D341Med (cell line): ENCODE data around the gene AQP1.

ENCODE experiments used
- DNase-seq: peaks from one replicate; pipeline ENCODE4 v3.0.0; 2012; ENCODE audit warnings: low spot score

Gene AQP1

DNA sequence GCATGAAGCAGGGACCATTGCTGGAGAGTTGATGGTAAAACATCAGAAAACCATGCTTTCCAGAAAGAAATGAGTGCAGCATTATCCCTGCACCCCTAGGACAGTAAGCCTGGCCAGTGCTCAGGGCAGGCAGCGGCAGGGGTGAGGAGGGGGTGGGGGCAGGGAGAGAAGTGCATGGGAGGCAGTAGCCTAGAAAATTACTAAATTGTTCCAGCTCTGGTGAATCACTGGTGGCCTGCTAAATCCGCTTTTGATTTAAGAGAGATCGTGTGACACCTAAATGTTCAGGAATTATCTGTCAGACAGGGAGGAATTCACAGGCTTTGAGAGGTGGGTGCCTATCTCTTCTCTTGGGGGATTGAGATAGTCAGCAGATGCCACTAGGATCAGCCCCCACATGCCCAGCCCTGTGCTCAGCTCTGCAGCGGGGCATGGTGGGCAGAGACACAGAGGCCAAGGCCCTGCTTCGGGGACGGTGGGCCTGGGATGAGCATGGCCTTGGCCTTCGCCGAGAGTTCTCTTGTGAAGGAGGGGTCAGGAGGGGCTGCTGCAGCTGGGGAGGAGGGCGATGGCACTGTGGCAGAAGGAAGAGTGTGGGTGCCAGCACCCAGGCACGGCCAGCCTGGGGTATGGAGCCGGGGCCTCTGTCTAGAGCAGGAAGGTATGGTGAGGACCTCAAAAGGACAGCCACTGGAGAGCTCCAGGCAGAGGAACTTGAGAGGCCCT is 5.0 kb upstream of the AQP1 start:
- DNase-seq = no peak

DNA sequence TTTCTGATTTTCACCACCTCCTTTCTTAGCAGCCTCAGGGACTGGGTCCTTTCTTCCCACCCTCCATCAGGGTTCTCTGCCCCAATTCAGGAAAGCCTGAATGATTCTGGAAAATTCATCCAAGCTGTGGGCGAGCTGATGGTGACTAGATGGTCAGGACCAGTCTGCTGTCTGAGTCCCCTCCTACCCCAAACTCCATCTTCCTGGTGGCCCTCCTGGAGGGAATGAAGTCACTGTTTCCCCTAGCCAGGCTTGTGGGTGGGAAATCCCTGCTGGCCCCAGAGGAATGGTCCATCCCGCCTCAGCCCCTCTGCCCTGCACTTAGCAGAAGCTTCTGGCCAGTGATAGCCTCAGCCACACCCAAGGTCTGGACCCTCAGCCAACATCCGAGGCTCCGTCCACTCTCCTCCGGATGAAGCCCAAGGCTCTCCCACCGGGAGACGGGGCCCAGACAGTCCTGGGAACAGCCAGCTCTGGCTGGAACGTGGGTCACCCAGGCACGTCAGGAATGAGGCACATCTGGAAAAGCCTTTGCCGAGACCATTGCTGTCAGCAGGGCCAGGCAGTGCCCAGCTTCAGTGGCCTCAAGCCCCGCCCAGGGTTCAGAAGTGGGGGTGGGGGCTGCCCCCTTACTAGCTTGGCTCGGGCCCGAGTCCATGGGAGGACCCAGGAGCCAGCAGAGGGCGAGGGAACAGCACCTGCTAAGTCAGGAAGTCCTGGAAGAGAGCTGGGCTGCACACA is 4.0 kb upstream of the AQP1 start:
- no peak for DNase-seq

DNA sequence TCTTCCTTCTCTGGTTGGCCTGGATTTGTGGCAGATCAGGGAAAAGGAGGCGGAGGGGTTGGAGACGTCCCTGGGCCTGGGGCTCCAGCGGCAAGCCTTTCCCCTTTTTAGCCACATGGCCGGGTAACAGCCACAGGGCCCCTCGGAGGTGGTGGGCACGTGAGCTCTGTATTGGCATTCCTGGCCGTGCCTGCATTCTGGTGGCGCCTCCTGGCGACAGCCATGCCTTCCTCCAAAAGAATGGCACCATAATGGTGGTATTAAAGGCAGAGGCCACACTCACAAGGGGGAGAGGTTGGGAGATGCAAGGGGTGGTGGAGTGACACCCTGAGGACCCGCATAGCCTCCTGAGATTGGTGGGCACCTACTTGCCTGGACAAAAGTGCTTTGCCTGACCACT is 3.0 kb upstream of the AQP1 start:
- DNase-seq = no peak

GRCh38 chr7:30909431-30909830 is 2.2 kb upstream of the AQP1 start:
- no peak for DNase-seq

- DNase-seq = no peak
Measured at GRCh38 chr7:30910411-30911073, 1.1 kb upstream of the AQP1 start.

- DNase-seq = no peak
Measured at GRCh38 chr7:30911133-30911532, 520 bp upstream of the AQP1 start.

GRCh38 chr7:30912021-30912730 is 523 bp downstream of the AQP1 start:
- DNase-seq = no peak

- no peak for DNase-seq
Measured at GRCh38 chr7:30912731-30912985, 1.0 kb downstream of the AQP1 start.

DNA sequence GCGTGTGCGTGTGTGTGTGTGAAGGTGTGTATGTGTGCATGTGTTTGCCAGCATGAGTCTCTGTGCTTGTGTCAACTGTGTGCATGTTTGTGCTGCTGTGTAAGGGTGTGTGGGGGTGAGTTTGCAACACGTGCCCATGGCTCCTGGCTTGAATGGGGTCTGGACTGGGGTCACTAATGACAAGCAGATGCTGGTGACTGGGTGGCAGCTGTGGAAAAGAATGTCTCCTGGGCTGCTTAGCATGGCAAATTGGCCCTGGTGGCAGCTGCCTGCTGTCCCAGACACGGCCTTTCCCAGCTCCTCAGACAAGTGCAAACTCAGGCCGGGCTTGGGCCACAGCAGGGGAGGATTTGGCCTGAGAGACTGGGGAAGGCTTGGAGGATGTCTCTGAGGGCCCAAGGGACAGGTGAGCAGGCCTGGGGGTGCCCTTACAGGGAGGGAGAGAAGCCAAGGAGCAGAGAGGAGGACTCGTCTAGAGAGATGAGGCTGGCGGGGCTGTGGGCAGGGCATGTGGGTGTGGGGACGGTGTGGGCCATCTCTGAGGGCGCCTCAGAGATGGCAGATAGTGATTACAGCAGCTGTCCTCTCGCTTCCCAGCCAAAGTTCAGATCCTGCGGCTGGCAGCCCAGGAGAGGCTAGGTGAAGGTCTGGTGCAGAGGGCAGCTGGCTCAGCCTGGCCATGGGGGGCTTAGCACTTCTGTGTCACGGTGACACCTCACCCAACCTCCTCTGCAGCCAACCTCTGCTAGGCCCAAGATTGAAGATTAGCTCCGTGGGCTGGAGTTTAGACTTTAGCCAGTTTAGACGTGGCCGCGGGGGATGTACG is 1.5 kb downstream of the AQP1 start:
- DNase-seq = no peak

GRCh38 chr7:30913821-30914515 is 2.3 kb downstream of the AQP1 start:
- DNase-seq = no peak

DNA sequence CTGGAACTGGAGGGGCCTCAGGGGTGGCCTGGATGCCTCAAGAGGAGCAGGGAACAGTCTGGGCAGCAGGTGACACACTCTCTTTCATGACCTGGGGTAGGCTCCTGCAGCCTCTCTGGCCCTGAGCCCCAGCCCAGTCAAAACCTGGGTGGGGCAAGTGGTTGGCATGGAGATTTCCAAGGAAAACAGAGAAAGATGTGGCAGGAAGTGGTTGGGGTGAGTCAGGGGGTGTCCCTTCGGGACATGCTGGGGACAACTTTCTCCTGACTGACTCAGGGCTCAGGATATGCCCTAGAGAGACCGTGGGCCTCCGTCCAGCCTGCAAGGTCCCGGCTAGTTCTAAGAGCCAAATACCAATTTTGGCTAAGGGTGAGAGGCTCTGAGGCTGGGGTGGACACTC is 2.9 kb downstream of the AQP1 start:
- DNase-seq = no peak

- no peak for DNase-seq
Measured at GRCh38 chr7:30915005-30915601, 3.5 kb downstream of the AQP1 start.

DNA sequence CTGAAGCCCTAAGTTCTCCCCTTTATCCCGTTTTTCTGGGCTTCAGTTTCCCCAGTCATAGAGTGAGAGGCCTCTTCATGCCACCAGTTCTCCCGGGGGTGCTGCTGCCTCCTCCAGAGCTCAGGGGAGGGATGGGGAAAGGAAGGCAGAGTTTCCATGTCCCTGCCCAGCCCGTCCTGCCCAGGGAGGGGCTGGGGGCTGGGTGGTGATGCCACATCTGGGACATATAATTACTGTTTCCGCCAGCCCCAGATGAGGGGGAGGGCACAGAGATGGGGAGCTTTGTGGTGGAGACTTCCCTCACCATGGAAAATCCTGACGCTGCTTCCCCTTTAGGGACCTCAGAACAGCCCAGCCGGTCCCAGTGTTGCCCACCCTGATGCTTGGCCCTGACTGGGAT is 4.1 kb downstream of the AQP1 start:
- DNase-seq = no peak

DNA sequence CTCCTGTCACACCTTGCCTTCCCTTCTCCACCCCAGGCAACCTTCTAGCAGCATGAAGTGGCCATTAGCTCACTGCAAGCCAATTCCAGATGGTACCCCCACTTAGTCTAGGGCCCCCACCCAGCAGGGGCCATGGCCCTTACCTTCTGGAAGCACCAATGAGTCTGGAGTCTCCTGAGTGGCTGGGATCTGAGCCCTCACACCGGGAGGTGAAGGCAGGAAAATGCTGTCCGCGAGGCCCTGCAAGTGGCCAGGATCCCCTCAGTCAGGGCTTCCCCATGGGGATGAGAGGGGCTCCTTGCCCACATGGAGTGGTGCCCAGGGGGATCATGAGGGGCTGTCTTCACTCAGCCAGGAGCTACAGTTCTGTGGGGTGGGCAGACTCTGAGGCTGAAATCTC is 4.6 kb downstream of the AQP1 start:
- DNase-seq = no peak

- DNase-seq = no peak
Measured at GRCh38 chr7:30916767-30917166, 5.1 kb downstream of the AQP1 start.

GRCh38 chr7:30917216-30917893 is 5.7 kb downstream of the AQP1 start:
- DNase-seq = no peak

- no peak for DNase-seq
Measured at GRCh38 chr7:30918676-30919075, 7.0 kb downstream of the AQP1 start.

GRCh38 chr7:30920021-30920583 is 8.4 kb downstream of the AQP1 start:
- no peak for DNase-seq

GRCh38 chr7:30920584-30921539 is 9.2 kb downstream of the AQP1 start:
- no peak for DNase-seq
